Mesothelial cell of epicardium (in vitro differentiated cells): Measurements from ENCODE around the gene MAL. TPM values are rescaled to one million over a fixed set of nuclear protein-coding genes. Genes with fewer than 3 reads are reported as not detected.
A peak's percentile ranks its signal among the peaks of the same experiment; 100 is the strongest.

Source experiments
- DNase-seq, 2 experiments: peaks; one replicate each; pipeline ENCODE4 v3.0.0; 2021; ENCODE audit warnings: low spot score in 2 of 2; ENCODE audit not compliant: unreplicated experiment in 2 of 2
- H3K27ac Mint-ChIP-seq: 2 replicates; pipeline ENCODE4 v1.8.0; 2021; ENCODE audit warnings: mixed read lengths
- H3K27me3 Mint-ChIP-seq: 2 replicates; pipeline ENCODE4 v1.8.0; 2021; ENCODE audit warnings: low read depth, mixed read lengths
- H3K36me3 Mint-ChIP-seq: 2 replicates; pipeline ENCODE4 v1.8.0; 2021; ENCODE audit warnings: mixed read lengths
- H3K4me1 Mint-ChIP-seq: 2 replicates; pipeline ENCODE4 v1.8.0; 2021; ENCODE audit warnings: mixed read lengths
- H3K4me3 Mint-ChIP-seq: 2 replicates; pipeline ENCODE4 v1.8.0; 2021; ENCODE audit warnings: mild to moderate bottlenecking, moderate library complexity, mixed read lengths
- H3K9me3 Mint-ChIP-seq: 2 replicates; pipeline ENCODE4 v1.8.0; 2021; ENCODE audit warnings: mixed read lengths
- CTCF ChIP-seq: fragments of 200-600 bp; sonication (generic); IDR thresholded peaks from one replicate; pipeline ENCODE4 v1.5.0; 2021; ENCODE audit warnings: antibody characterized with exemption; ENCODE audit not compliant: unreplicated experiment
- total RNA-seq: library from RNA; stranded (reverse); gene quantifications from 3 replicates; pipeline ENCODE4 v1.2.1, GENCODE V29; 2021

Gene MAL
- total RNA-seq, 1 donor from 2014 or later = not detected

GRCh38 chr2:95022309-95023221 is 2.9 kb upstream of the MAL start:
- no peaks in the 10 kb centered on the region for H3K36me3 Mint-ChIP-seq
- peak; percentile 42 to 85 for DNase-seq
- no peaks in the 10 kb centered on the region for H3K9me3 Mint-ChIP-seq
- peaks cover 86% of the 10 kb centered on the region for H3K27me3 Mint-ChIP-seq
- H3K4me3 Mint-ChIP-seq = no peak overlapping the region
- H3K27ac Mint-ChIP-seq = no peak overlapping the region
- peak; percentile 92 for TF ChIP-seq CTCF
- peaks cover 6% of the 10 kb centered on the region for H3K4me1 Mint-ChIP-seq

GRCh38 chr2:95023222-95023597 is 2.3 kb upstream of the MAL start:
- Mint-ChIP-seq H3K27ac (no peak overlapping the region), H3K4me1 (peaks cover 6% of the 10 kb centered on the region), H3K4me3 (no peak overlapping the region), H3K9me3 (no peaks in the 10 kb centered on the region), H3K27me3 (peaks cover 88% of the 10 kb centered on the region), H3K36me3 (no peaks in the 10 kb centered on the region)
- no peak for DNase-seq
- TF ChIP-seq CTCF = no peak

DNA sequence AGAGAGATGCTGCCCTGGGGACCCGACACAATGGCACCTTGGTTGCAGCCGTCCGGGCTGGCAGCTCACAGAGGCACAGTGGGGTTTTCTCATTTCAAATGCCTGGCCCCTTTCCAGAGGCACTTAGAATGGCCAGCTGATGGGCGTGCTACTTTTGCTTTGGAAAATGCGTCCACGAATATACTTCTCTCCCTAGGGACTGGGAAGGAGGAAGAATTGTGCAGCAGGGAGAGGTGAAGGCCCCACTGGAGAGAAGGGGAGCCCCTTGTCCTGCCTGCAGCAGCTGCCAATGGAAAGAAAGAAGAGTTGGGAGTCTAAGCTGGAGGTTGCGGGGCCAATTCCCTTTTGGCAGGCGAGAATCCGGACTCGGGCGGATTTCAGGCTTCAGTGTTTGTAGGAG is 1.1 kb upstream of the MAL start:
- Mint-ChIP-seq H3K9me3 (no peaks in the 10 kb centered on the region), H3K27ac (no peak overlapping the region), H3K4me3 (no peak overlapping the region), H3K4me1 (peaks cover 6% of the 10 kb centered on the region), H3K36me3 (no peaks in the 10 kb centered on the region), H3K27me3 (peaks cover 89% of the 10 kb centered on the region)
- no peak for DNase-seq
- TF ChIP-seq CTCF = no peak

GRCh38 chr2:95024960-95025405 is 525 bp upstream of the MAL start:
- Mint-ChIP-seq H3K4me3 (peak overlapping the region; percentile 26), H3K9me3 (no peaks in the 10 kb centered on the region), H3K4me1 (peaks cover 6% of the 10 kb centered on the region), H3K27me3 (peaks cover 90% of the 10 kb centered on the region), H3K27ac (no peak overlapping the region), H3K36me3 (no peaks in the 10 kb centered on the region)
- TF ChIP-seq CTCF = no peak
- no peak for DNase-seq

DNA sequence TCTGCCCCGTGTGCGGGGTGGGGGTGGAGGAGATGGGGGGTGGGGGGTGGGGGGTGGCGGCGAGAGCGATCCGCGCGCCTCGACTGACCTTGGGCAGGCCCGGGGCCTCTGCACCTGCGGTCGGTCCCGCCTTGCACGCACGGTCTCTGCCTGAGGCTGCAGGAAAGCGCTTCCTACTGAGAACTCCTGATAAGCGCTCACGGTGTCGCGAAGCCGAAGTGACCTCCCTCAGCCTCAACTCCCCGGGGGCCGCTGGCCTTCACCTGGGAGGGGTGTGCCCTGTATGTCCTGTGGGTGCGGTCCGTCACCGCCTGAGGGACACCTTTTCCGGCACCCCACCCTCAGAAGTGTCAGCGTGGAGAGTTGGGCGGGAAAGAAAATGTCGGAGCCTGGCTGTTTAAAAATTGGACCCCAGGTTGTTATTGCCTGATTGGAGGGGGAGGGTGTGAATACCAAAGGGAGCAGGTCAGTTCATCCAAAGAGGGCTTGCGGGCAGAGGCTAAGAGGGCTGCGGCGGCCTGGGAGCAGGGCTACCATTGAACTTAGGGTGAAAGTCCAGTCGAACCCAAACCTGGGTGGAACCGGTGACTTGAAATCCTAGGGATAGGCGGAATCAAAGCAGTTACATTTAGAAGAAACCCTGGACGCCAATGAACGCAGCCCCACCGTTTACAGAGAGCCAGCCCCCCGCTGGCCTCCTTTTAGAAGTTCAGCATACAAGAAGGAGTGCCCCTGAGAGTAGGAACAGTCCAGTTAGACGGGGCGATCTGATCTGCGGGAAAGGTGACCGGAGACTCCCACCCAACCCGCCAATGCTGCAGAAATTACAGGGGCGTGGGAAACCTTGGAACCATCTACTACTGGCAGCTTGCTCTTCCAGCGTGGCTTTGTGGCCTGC is 1.2 kb downstream of the MAL start:
- no peak for TF ChIP-seq CTCF
- H3K4me1 Mint-ChIP-seq = peaks cover 8% of the 10 kb centered on the region
- H3K4me3 Mint-ChIP-seq = no peak overlapping the region
- no peaks in the 10 kb centered on the region for H3K36me3 Mint-ChIP-seq
- H3K27me3 Mint-ChIP-seq = peaks cover 97% of the 10 kb centered on the region
- no peak overlapping the region for H3K27ac Mint-ChIP-seq
- no peak for DNase-seq
- H3K9me3 Mint-ChIP-seq = no peaks in the 10 kb centered on the region
